Pancreas (tissue), 10 donors: ENCODE data around the gene ARHGAP33. TPM values are rescaled to one million over a fixed set of nuclear protein-coding genes. Genes with fewer than 3 reads are reported as not detected.

Experiments
- ATAC-seq, 4 donors: fragments of 200-7000 bp; cut with Tn5 transposase; one replicate each; pipeline versions ENCODE4 v1.8.0 to v1.9.1; 2020; ENCODE audit warnings: mild to moderate bottlenecking in 4 of 4, moderate library complexity in 4 of 4
- DNase-seq, 6 donors: peaks; one replicate each; pipeline ENCODE4 v3.0.0-alpha.2; 2020
- FAIRE-seq: peaks from 2 replicates; lab custom pipeline; 2012; peaks lifted over from hg19 to GRCh38; lab: Jason Lieb, UNC
- H3K27ac ChIP-seq, 4 donors: fragments of 200-600 bp; sonication (generic); 1 replicate in 3 of 4; 2 replicates in 1 of 4; pipeline versions ENCODE4 v1.5.0 to v1.8.0; 2020
- H3K27me3 ChIP-seq, 4 donors: fragments of 200-600 bp; one replicate each; pipeline ENCODE4 v1.8.0; 2021
- H3K36me3 ChIP-seq, 3 donors: fragments of 200-600 bp; sonication (generic) in 1 of 3; one replicate each; pipeline versions ENCODE4 v1.5.0 to v1.8.0; 2020 to 2021
- H3K4me1 ChIP-seq, 3 donors: fragments of 200-600 bp; one replicate each; pipeline ENCODE4 v1.8.0; 2021
- H3K4me3 ChIP-seq, 4 donors: fragments of 200-600 bp; sonication (generic) in 2 of 4; one replicate each; pipeline versions ENCODE4 v1.5.0 to v1.8.0; 2020 to 2021
- H3K9me3 ChIP-seq, 4 donors: fragments of 200-600 bp; one replicate each; pipeline ENCODE4 v1.8.0; 2021
- CTCF ChIP-seq, 4 donors: fragments of 200-600 bp; sonication (generic) in 3 of 4; IDR thresholded peaks; one replicate each; pipeline versions ENCODE4 v1.5.0 to v1.8.0; 2021; ENCODE audit warnings: antibody characterized with exemption in 4 of 4
- WGBS, 2 donors: extraction: QIAGEN DNeasy Blood & Tissue Kit; methylation state at CpG; one replicate each; pipeline ENCODE4 v1.1.7; 2013; 5-methylcytosine and 5-hydroxymethylcytosine counted together
- intact Hi-C, 3 donors: fragments of 100-400 bp; cut with DNase I; formaldehyde crosslinking; loops; one replicate each; pipeline versions ENCODE4 v1.11.1 to v1.14.2; 2022
- polyA plus RNA-seq, 2 donors: library from polyadenylated mRNA; stranded (reverse); fragments of 200-250 nt; gene quantifications; one replicate each; pipeline ENCODE4 v1.2.3, GENCODE V29; 2013
- total RNA-seq, 6 donors: library from RNA; stranded (reverse); fragmentation: NEBNext Ultra II Directional in 4 of 6; extraction: Animal tissue kit (Norgen Biotek cat#: 25700) in 4 of 6; gene quantifications; one replicate each; pipeline versions ENCODE4 v1.2.1 to v1.2.4, GENCODE V29; 2021 to 2023
- donor health status: healthy with polysubstance abuse.
- donor health status: DM: no; HTN: no; CAD: no; lungs with moderate emphysema.
- donor health status: DM: no; HTN: no; CAD: no.
- donor health status: control.
- donor health status: control.
- donor health status: Bipolar disorder and iron deficiency.
- donor health status: DM: yes; HTN: yes; CAD: no.
- donor health status: DM: no; HTN: no; CAD: no.
- donor health status: DM: no; HTN: no; CAD: no.
- donor health status: DM: yes; HTN: yes; CAD: no.

The ARHGAP33 gene
- total and polyA plus RNA-seq, 8 donors: 2.7 to 39.6 (median 10.0) TPM

GRCh38 chr19:35760711-35761349 lies 14.5 kb upstream of the ARHGAP33 start:
- FAIRE-seq: no peak
- WGBS, 2 donors: 88 to 96% methylated on average over 4 of the region's 4 CpGs

GRCh38 chr19:35764432-35765315 lies 10.7 kb upstream of the ARHGAP33 start:
- intact Hi-C loops: no loop called here
- ATAC-seq (no peak), FAIRE-seq (no peak), DNase-seq (no peak)
- Histone ChIP-seq H3K4me1 (peaks cover 0 to 3% (median 0%) of the 10 kb centered on the region in 3 donors), H3K36me3 (no peaks in the 10 kb centered on the region), H3K27me3 (no peaks in the 10 kb centered on the region), H3K27ac (no peak overlapping the region), H3K4me3 (no peak overlapping the region), H3K9me3 (no peaks in the 10 kb centered on the region)
- no peak for TF ChIP-seq CTCF (IDR thresholded peaks at IDR 0.05)
- 92 to 93% methylated on average over 17 of the region's 17 CpGs for WGBS, 2 donors

More at GRCh38 chr19:35760711-35761349, 14.5 kb upstream of the ARHGAP33 start:
- intact Hi-C loops: no loop called here
- Histone ChIP-seq H3K4me3 (no peak overlapping the region), H3K9me3 (no peaks in the 10 kb centered on the region), H3K27me3 (no peaks in the 10 kb centered on the region), H3K4me1 (peaks cover 0 to 17% (median 8%) of the 10 kb centered on the region in 3 donors), H3K27ac (no peak overlapping the region), H3K36me3 (no peaks in the 10 kb centered on the region)
- no peak for ATAC-seq
- no peak for TF ChIP-seq CTCF (IDR thresholded peaks at IDR 0.05)
- DNase-seq: peak in 1 of 6 donors; percentile 43

GRCh38 chr19:35766571-35767104 lies 8.7 kb upstream of the ARHGAP33 start:
- ATAC-seq: no peak
- no peak for FAIRE-seq
- Histone ChIP-seq H3K4me3 (no peak overlapping the region), H3K27me3 (no peaks in the 10 kb centered on the region), H3K27ac (no peak overlapping the region), H3K4me1 (peaks cover 0 to 3% (median 0%) of the 10 kb centered on the region in 3 donors), H3K9me3 (no peaks in the 10 kb centered on the region), H3K36me3 (no peaks in the 10 kb centered on the region)
- TF ChIP-seq CTCF (IDR thresholded peaks at IDR 0.05): no peak
- peak in 2 of 6 donors; percentile 27 to 58 for DNase-seq
- 86 to 87% methylated on average over 11 of the region's 11 CpGs for WGBS, 2 donors
- intact Hi-C loops: no loop called here

- Histone ChIP-seq H3K9me3 (no peaks in the 10 kb centered on the region), H3K4me1 (peaks cover 0 to 3% (median 0%) of the 10 kb centered on the region in 3 donors), H3K27ac (peak overlapping the region in 1 of 4 donors; percentile 33), H3K36me3 (no peaks in the 10 kb centered on the region), H3K4me3 (no peak overlapping the region), H3K27me3 (no peaks in the 10 kb centered on the region)
- DNase-seq (peak; percentile 64 to 85 (median 68)), ATAC-seq (peak; percentile 60 to 95 (median 80)), FAIRE-seq (no peak)
- intact Hi-C loops: no loop called here
- no peak for TF ChIP-seq CTCF (IDR thresholded peaks at IDR 0.05)
- 36 to 38% methylated on average over 34 of the region's 34 CpGs for WGBS, 2 donors
These were observed 7.9 kb upstream of the ARHGAP33 start for GRCh38 chr19:35767288-35768081.
